ENCODE data around the gene CARD11.

The CARD11 gene

GRCh38 chr7:2945171-2945570 is 98.5 kb downstream of the CARD11 start:
- no peak for DNase-seq (ENCODE audit: low read depth in 1 of 2, low spot score in 1 of 2)

DNA sequence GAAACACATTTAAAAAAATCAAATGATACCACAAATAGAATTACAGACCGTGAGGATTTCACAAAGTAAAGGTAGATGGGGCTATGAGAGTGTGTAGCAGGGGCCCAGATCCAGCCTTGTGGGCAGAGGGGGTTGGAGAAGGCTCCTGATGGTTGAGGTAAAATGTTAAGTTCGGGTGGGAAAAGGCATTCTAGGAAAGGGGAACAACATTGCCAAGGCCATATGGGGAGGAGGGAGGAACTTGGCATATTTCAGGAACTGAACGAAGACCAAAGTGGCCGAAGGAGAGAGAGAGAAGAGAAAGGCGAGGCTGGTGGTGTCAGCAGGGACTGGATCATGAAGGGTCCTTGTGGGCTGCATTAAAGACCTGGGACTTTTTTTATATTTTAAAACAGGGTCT is 98.9 kb downstream of the CARD11 start:
- no peak for DNase-seq (ENCODE audit: low read depth in 1 of 2, low spot score in 1 of 2)

DNA sequence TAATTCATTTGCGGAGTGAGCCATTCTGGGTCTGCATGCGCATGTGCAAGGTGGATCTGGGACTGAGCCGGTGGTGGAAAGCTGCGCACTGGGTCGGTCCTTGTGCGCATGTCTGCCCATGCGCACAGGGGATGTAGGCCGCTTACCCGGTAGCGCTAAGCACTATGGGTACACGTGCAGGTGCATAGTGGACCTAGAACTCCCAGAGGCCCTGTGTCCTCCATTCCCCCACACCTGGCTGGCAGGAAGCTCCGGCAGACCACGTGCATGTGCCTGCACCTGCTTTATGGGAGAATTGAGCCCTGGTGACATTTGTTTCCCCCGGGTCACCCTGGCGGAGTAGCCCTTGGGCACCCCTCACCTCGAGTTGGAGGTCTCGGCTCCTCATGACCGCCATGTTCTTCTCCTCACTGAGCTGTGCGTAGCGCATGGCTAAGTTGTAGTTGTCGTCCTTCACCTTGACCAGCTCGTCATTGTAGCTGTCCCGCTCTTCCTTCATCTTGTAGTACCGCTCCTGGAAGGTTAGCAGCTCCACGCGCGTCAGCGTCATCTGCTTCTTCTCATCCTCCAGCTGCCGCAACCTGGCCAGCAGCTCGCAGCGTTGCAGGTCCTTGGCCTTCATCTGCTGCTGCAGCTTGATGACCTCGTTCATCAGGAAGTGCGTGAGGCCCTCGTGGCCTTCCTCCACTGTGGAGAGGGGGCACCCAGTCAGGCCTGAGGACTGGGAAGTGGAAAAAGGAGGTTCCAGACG is 99.6 kb downstream of the CARD11 start:
- no peak for DNase-seq (ENCODE audit: low read depth in 1 of 2, low spot score in 1 of 2)

DNA sequence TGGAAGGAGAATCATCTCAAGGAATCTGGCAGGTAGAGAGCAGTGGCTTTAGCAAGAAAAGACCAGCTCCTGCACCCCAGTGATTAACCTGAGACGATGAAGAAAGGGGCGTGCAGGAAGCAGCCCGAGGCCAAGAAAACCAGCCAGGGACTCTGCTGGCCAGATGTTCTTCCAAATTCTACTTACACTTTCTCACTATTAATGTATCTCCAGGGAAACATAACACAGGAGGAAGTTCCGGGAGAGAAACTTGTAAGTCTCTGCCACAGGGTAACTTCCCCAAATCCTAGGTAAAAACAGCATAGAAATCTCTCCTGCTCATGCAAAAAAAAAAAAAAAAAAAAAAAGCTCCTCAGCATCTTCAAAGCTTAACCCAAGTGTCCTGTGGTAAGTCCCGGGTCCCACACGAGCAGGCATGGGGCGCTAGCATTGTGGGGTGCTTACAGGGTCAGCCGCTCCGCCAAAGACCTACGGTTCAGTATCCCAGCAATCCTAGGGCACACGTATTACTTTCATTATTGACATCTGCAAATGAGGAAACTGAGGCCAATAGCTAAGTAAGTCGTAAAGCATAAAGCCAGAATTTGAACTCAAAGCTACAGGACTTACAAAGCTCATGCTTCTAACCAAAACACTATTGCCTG is 102.3 kb downstream of the CARD11 start:
- no peak for DNase-seq (ENCODE audit: low read depth in 1 of 2, low spot score in 1 of 2)

- no peak for DNase-seq (ENCODE audit: low read depth in 1 of 2, low spot score in 1 of 2)
Observed at GRCh38 chr7:2940466-2940865, 103.2 kb downstream of the CARD11 start.

DNA sequence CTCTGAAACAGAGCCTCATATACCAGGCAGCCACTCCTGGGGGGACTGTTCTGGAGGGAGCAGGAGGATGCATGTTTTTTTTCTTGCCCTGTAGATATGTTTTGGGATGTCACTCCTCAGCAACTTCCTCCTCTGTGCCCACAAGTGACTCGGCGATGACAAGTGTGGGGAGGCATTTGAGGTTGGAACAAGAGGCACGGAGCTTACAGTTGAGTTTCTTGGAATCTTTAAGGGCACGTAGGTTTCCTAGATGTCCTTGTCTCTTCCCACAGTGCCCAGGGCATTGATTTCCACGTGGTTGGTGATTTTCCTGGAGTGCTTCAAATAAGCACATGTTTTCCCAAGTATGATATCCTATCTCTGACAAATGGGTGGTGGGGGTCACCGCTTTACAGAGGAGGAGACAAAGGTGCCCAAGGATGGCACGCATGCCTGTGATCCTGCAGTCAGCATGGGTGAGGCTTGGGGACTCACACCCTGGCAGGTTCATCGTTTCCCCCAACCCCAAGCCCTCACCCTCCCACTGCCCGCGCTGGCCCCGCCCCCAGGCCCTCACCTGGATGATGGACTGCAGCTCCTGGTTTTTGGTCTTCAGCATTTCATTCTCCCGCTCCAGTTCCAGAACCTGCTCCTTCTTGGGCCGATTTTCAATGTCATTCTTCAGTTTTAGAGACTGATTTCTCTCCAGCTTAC is 104.3 kb downstream of the CARD11 start:
- DNase-seq (ENCODE audit: low read depth in 1 of 2, low spot score in 1 of 2), result no peak

DNA sequence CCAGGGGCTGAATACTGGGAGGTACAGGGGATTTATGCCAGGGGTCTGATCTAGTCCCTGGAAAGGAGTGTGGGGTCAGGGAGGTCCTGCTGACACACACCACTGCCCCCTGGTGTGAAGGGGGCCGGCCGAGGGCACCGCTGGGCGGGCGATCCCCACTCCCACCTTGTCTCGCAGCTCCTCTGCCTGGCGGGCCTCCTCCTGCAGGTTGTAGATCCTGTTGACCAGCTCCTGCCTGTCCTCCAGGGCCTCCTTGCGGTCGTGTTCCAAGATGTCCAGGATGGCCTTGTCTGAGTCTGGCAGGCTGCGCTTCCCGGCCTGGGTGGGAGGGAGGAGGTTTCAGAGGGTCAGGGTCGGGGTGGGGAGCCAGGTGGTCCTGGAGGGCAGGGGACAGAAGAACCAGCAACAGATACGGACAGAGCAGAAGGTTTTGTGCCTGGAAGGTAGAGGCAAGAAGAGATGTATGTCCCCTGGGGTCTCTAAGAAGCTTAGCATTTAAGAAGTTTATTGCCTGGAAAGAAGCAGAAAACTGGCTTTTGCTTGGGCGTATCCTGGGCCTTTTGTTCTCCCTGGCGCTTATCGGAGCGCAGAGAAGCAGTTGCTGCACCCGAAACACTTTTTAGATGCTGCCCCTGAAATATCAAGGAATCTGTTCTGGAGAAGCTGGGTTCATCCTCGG is 105.0 kb downstream of the CARD11 start:
- DNase-seq (ENCODE audit: low read depth in 1 of 2, low spot score in 1 of 2), result no peak

- DNase-seq (ENCODE audit: low read depth in 1 of 2, low spot score in 1 of 2), result no peak
Observed at GRCh38 chr7:2937701-2938513, 105.8 kb downstream of the CARD11 start.

DNA sequence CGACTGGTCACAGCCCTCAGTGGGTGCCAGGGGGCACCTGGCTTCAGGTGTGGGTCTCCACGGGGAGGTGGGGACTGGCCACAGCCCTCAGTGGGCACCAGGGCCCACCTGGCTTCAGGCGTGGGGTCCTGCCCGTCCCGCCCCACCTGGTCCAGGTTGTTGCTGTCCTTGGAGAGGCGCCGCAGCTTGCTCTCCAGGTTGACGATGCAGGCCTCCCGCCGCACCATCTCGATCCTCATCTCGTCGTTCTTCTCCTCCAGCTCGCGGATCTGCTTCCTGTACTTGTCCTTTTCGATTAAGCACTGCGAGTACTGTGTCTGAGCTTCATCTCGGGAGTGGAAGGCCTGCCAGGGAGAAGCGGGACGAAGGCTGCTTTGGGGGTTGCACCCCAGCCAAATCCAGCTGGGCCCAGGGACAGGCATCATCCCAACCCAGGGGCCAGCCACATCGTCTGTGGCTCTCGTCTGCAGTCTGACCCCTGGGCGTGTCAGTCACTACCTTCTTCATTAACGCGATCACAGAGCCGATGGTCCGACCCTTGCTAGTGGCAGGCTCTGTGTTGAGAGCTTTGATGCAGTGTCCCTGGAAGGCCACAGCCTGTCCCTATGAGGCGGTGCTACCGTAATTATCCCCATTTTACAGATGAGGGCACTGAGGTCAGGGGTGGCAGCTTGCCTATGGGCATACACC is 106.6 kb downstream of the CARD11 start:
- DNase-seq (ENCODE audit: low read depth in 1 of 2, low spot score in 1 of 2), result no peak

GRCh38 chr7:2936301-2936700 is 107.4 kb downstream of the CARD11 start:
- DNase-seq (ENCODE audit: low read depth in 1 of 2, low spot score in 1 of 2), result no peak

DNA sequence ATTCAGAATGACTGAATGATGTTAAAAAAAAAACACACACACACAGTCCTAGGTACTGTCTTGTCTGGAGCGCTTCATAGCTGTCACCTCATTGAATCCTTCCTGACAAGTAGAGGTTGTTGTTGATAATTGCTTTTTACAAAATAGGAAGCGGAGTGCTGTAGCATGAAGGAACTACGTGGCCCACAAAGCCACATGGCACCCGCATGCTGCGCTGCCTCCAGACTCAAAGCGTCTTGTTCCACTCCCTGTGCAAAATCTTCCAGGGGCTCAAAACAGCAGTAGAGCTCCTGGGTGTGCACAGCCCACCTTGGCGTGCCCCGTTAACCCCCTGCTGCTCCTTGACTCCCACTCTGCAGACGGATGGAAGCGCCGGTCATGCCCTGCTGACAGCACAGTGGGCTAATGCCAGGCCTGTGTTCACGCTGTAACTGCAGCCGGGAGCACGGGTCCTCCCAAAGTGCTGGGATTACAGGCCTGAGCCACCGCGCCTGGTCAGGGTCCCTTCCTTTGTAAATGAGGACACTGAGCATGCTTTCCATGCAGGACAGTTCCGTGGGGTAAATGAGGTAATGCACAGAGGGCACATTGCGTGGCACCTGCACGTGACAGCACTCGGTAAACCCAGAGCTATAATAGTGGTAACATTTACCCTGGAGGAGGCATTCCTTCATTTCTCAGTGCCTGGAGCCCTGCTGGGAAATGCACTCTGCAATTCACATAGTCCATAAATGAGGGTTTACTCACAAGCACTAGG is 108.5 kb downstream of the CARD11 start:
- DNase-seq (ENCODE audit: low read depth in 1 of 2, low spot score in 1 of 2), result no peak

- DNase-seq (ENCODE audit: low read depth in 1 of 2, low spot score in 1 of 2), result no peak
Observed at GRCh38 chr7:2934211-2934731, 109.4 kb downstream of the CARD11 start.

- DNase-seq (ENCODE audit: low read depth in 1 of 2, low spot score in 1 of 2), result no peak
Observed at GRCh38 chr7:2932402-2933251, 111.0 kb downstream of the CARD11 start.

DNA sequence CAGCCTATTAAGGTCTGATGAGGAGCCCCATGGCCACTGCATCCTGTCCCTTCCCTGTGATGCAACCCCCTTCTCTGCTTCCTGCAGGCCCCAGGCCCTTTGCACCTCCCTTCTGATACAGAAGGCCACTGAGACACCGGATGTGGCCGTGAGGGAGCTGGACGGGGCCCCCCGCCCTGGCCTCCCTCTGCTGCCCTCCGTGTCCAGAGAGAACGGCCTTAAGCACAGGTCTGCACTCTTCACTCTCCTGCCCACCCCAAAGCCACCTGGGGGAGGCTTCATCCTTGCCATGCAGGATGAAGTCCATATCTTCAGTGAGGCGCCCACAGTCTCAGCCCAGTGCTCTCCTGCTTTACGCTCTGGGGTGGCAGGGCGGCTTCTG is 112.6 kb downstream of the CARD11 start:
- no peak for DNase-seq (ENCODE audit: low read depth in 1 of 2, low spot score in 1 of 2)

- DNase-seq (ENCODE audit: low read depth in 1 of 2, low spot score in 1 of 2), result no peak
Observed at GRCh38 chr7:2930310-2931033, 113.2 kb downstream of the CARD11 start.

DNA sequence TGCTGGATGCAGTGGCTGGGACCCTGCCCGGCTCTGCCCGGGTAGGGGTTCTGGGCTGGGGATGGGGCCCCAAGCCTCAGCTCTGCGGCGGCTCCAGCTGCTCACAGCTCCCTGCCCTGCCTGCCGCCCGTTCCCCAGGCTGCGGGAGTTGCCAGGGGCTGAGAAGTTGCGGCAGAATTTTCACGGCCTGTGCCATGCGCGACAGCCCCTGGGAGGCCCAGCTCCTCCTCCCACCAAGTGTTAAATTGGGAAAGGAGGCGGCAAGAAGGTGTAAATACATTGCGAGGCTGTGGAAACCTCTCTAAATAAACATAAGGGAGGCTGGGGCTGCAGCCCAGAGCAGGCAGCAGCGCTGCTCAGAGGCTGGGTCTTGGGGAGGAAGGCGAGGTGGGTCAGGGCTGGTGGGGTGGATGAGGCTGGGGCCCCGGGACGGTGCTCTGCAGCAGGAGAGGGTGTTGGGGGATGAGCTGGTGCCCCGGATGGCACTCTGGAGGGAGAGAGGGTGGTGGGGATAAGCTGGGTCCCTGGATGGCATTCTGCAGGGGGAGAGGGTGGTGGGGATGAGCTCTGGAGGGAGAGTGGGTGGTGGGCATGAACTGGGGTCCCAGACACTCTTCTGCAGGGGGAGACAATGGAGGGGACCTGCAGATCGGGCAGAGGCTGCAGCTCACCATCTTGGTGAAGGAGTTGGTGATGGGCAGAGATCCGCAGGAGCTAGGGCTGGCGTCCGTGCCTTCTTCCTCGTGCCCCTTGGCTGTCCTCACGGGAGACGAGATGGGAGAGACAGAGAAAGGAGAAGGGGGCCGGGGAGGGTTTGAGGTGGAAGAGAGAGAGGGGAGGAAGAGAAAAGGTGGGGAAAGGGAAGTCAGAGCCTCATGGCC is 114.1 kb downstream of the CARD11 start:
- no peak for DNase-seq (ENCODE audit: low read depth in 1 of 2, low spot score in 1 of 2)

All from stimulated activated CD4-positive, alpha-beta T cell treated with anti-CD3 and anti-CD28 coated beads, Interleukin-15, amount 100 ng/mL, for 1 hour (primary cell).